ENCODE measurements around the gene DLX4.

DLX4 gene

GRCh38 chr17:49946964-49947584 is 21.9 kb upstream of the DLX4 start:
- no peak for DNase-seq (ENCODE audit: low read depth)

GRCh38 chr17:49949634-49950033 is 19.4 kb upstream of the DLX4 start:
- no peak for DNase-seq (ENCODE audit: low read depth)

- no peak for DNase-seq (ENCODE audit: low read depth)
These were observed 17.5 kb upstream of the DLX4 start for GRCh38 chr17:49951362-49952082.

- peak; percentile 69 for DNase-seq (ENCODE audit: low read depth)
These were observed 16.6 kb upstream of the DLX4 start for GRCh38 chr17:49952209-49952911.

- DNase-seq (ENCODE audit: low read depth) = no peak
These were observed 16.0 kb upstream of the DLX4 start for GRCh38 chr17:49952912-49953497.

GRCh38 chr17:49955157-49955556 is 13.8 kb upstream of the DLX4 start:
- DNase-seq (ENCODE audit: low read depth) = no peak

GRCh38 chr17:49956780-49957179 is 12.2 kb upstream of the DLX4 start:
- no peak for DNase-seq (ENCODE audit: low read depth)

GRCh38 chr17:49957350-49957749 is 11.6 kb upstream of the DLX4 start:
- DNase-seq (ENCODE audit: low read depth) = no peak

- DNase-seq (ENCODE audit: low read depth) = no peak
These were observed 10.3 kb upstream of the DLX4 start for GRCh38 chr17:49958723-49959122.

- no peak for DNase-seq (ENCODE audit: low read depth)
These were observed 9.6 kb upstream of the DLX4 start for GRCh38 chr17:49959183-49959935.

GRCh38 chr17:49962599-49963308 is 6.2 kb upstream of the DLX4 start:
- no peak for DNase-seq (ENCODE audit: low read depth)

GRCh38 chr17:49963309-49963625 is 5.7 kb upstream of the DLX4 start:
- no peak for DNase-seq (ENCODE audit: low read depth)

GRCh38 chr17:49963626-49964302 is 5.2 kb upstream of the DLX4 start:
- DNase-seq (ENCODE audit: low read depth) = no peak

GRCh38 chr17:49964303-49964768 is 4.7 kb upstream of the DLX4 start:
- DNase-seq (ENCODE audit: low read depth) = no peak

- DNase-seq (ENCODE audit: low read depth) = no peak
These were observed 4.0 kb upstream of the DLX4 start for GRCh38 chr17:49964769-49965523.

- DNase-seq (ENCODE audit: low read depth) = no peak
These were observed 3.5 kb upstream of the DLX4 start for GRCh38 chr17:49965524-49965909.

- no peak for DNase-seq (ENCODE audit: low read depth)
These were observed 2.2 kb upstream of the DLX4 start for GRCh38 chr17:49966767-49967166.

- no peak for DNase-seq (ENCODE audit: low read depth)
These were observed 1.8 kb upstream of the DLX4 start for GRCh38 chr17:49967205-49967604.

GRCh38 chr17:49967621-49968404 is 1.2 kb upstream of the DLX4 start:
- no peak for DNase-seq (ENCODE audit: low read depth)

All from stimulated activated CD4-positive, alpha-beta T cell treated with anti-CD3 and anti-CD28 coated beads, Interleukin-2, amount 100 ng/mL, for 4 hours (primary cell).